PFSK-1 (cell line): ENCODE data around the gene FMC1.

Experiments
- POLR2AphosphoS5 ChIP-seq: IDR thresholded peaks from 2 replicates; pipeline ENCODE4 v1.6.1; 2012; ENCODE audit warnings: low read depth, mild to moderate bottlenecking, control low read depth, low read length, moderate library complexity
- REST ChIP-seq, 2 experiments: IDR thresholded peaks; 2 replicates each; pipeline versions ENCODE4 v1.6.1 to v1.8.0; 2011 to 2012; ENCODE audit warnings: low read depth in 2 of 2, low read length in 2 of 2, control low read depth in 1 of 2, inconsistent platforms in 1 of 2, mild to moderate bottlenecking in 1 of 2, moderate library complexity in 1 of 2; ENCODE audit not compliant: insufficient read depth in 1 of 2
- SIN3A ChIP-seq: IDR thresholded peaks from 2 replicates; pipeline ENCODE4 v1.6.1; 2012; ENCODE audit warnings: mild to moderate bottlenecking, low read length, moderate library complexity, borderline replicate concordance; ENCODE audit not compliant: insufficient read depth
- TAF1 ChIP-seq: IDR thresholded peaks from 2 replicates; pipeline ENCODE4 v1.6.1; 2012; ENCODE audit warnings: low read length, control low read depth, borderline replicate concordance; ENCODE audit not compliant: insufficient read depth

- no peak for TF ChIP-seq POLR2AphosphoS5
- no peak for TF ChIP-seq REST (IDR thresholded peaks at IDR 0.05; ENCODE audit: insufficient read depth in 1 of 2, low read depth in 2 of 2, low read length in 2 of 2)
- TF ChIP-seq TAF1: no peak
- no peak for TF ChIP-seq SIN3A
Observed at GRCh38 chr7:139358541-139359365, 17.6 kb downstream of the FMC1 start.
